Measurements from ENCODE around the gene PAPOLG. TPM values are rescaled to one million over a fixed set of nuclear protein-coding genes. Genes with fewer than 3 reads are reported as not detected.

The PAPOLG gene
- polyA plus RNA-seq, 1 donor (not counting 4 experiments of a cell fraction or from before 2014, with no cell fraction given): 14.1 TPM

DNA sequence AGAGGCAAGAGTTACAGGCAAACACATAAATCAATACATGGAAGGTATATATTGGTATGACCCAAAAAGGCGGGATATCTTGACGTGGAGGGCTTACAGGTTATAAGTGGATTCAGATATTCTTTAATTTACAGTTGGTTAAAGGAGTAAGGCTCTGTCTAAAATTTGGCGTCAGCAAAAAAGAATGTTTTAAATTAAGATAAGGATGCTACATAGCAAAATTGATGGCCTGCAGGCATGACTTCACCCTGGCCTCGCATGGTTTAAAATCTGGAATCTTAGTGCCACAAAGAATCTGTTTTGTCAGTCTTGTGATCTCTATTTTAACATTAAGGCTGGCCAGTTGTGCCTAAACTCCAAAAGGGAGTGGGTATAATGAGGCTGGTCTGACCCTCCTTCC is 66.9 kb downstream of the PAPOLG start:
- Histone ChIP-seq H3K79me2 (ENCODE audit: control insufficient read depth, insufficient read depth, low read length) (no peaks in the 10 kb centered on the region), H3K4me1 (ENCODE audit: control insufficient read depth, extremely low read depth, insufficient read depth, low read length) (no peaks in the 10 kb centered on the region), H3K27ac (ENCODE audit: control insufficient read depth, insufficient read depth, low read length) (no peak overlapping the region), H3K9ac (ENCODE audit: control insufficient read depth, extremely low read depth, insufficient read depth, low read length) (no peak overlapping the region), H4K20me1 (ENCODE audit: control insufficient read depth, extremely low read depth, insufficient read depth, low read length) (no peaks in the 10 kb centered on the region), H3K27me3 (ENCODE audit: control insufficient read depth, extremely low read depth, insufficient read depth, low read length) (no peaks in the 10 kb centered on the region), H3K36me3 (ENCODE audit: control insufficient read depth in 2 of 2, extremely low read depth in 1 of 2, insufficient read depth in 2 of 2, low read length in 2 of 2) (no peaks in the 10 kb centered on the region), H2AFZ (ENCODE audit: control insufficient read depth, low read length) (no peak overlapping the region), H3K4me3 (ENCODE audit: control insufficient read depth in 2 of 3, extremely low read depth in 1 of 3, insufficient read depth in 2 of 3, low read depth in 1 of 3, low read length in 3 of 3) (no peak overlapping the region), H3K9me1 (ENCODE audit: control insufficient read depth, extremely low read depth, insufficient read depth, low read length) (no peaks in the 10 kb centered on the region), H3K4me2 (ENCODE audit: control insufficient read depth, extremely low read depth, insufficient read depth, low read depth, low read length) (no peak overlapping the region), H3K9me3 (ENCODE audit: control insufficient read depth, low read depth, low read length) (no peaks in the 10 kb centered on the region)
- TF ChIP-seq EZH2 (IDR thresholded peaks at IDR 0.05; ENCODE audit: low read length): no peak
- TF ChIP-seq CTCF (optimal IDR thresholded peaks at IDR 0.05 in 1 of 3, IDR thresholded peaks at IDR 0.05 in 1 of 3, conservative IDR thresholded peaks at IDR 0.05 in 1 of 3; ENCODE audit: extremely low read depth in 1 of 3, insufficient read depth in 2 of 3, low read length in 3 of 3): no peak
- DNase-seq (ENCODE audit: low read depth, low spot score) (no peak), FAIRE-seq (no peak)
- dilution Hi-C loops (cut with MboI; ENCODE audit: extremely low pct_ligation_motif_present, low sequenced_read_pairs): no loop called here

GRCh38 chr2:60823694-60824305 is 67.7 kb downstream of the PAPOLG start:
- no peak for TF ChIP-seq CTCF (optimal IDR thresholded peaks at IDR 0.05 in 1 of 3, IDR thresholded peaks at IDR 0.05 in 1 of 3, conservative IDR thresholded peaks at IDR 0.05 in 1 of 3; ENCODE audit: extremely low read depth in 1 of 3, insufficient read depth in 2 of 3, low read length in 3 of 3)
- no peak for TF ChIP-seq EZH2 (IDR thresholded peaks at IDR 0.05; ENCODE audit: low read length)
- no peak overlapping the region for H2AFZ ChIP-seq (ENCODE audit: control insufficient read depth, low read length)
- no peaks in the 10 kb centered on the region for H3K9me3 ChIP-seq (ENCODE audit: control insufficient read depth, low read depth, low read length)
- no peaks in the 10 kb centered on the region for H3K36me3 ChIP-seq (ENCODE audit: control insufficient read depth in 2 of 2, extremely low read depth in 1 of 2, insufficient read depth in 2 of 2, low read length in 2 of 2)
- H3K4me2 ChIP-seq (ENCODE audit: control insufficient read depth, extremely low read depth, insufficient read depth, low read depth, low read length): no peak overlapping the region
- no peak overlapping the region for H3K27ac ChIP-seq (ENCODE audit: control insufficient read depth, insufficient read depth, low read length)
- no peak for DNase-seq (ENCODE audit: low read depth, low spot score)
- H3K79me2 ChIP-seq (ENCODE audit: control insufficient read depth, insufficient read depth, low read length): no peaks in the 10 kb centered on the region
- dilution Hi-C loops (cut with MboI; ENCODE audit: extremely low pct_ligation_motif_present, low sequenced_read_pairs): no loop called here
- no peak overlapping the region for H3K4me3 ChIP-seq (ENCODE audit: control insufficient read depth in 2 of 3, extremely low read depth in 1 of 3, insufficient read depth in 2 of 3, low read depth in 1 of 3, low read length in 3 of 3)
- no peaks in the 10 kb centered on the region for H4K20me1 ChIP-seq (ENCODE audit: control insufficient read depth, extremely low read depth, insufficient read depth, low read length)
- no peak overlapping the region for H3K9ac ChIP-seq (ENCODE audit: control insufficient read depth, extremely low read depth, insufficient read depth, low read length)
- H3K9me1 ChIP-seq (ENCODE audit: control insufficient read depth, extremely low read depth, insufficient read depth, low read length): no peaks in the 10 kb centered on the region
- no peak for FAIRE-seq
- no peaks in the 10 kb centered on the region for H3K27me3 ChIP-seq (ENCODE audit: control insufficient read depth, extremely low read depth, insufficient read depth, low read length)
- H3K4me1 ChIP-seq (ENCODE audit: control insufficient read depth, extremely low read depth, insufficient read depth, low read length): no peaks in the 10 kb centered on the region

All from keratinocyte (primary cell).